IMR-90 (cell line): ENCODE results near the gene SEPTIN8.
"Not testable (repeated sequence)": the region's sequence is repeated elsewhere in the genome, so short reads cannot be mapped to it uniquely, and the experiment has no call there.

Source experiments
- CEBPB ChIP-seq: IDR thresholded peaks from 2 replicates; pipeline ENCODE4 v1.6.1; 2012; ENCODE audit warnings: low read depth, low read length, improper control_type of control experiment
- FOS ChIP-seq: fragments of 150-350 bp; IDR thresholded peaks from 2 replicates; pipeline ENCODE4 v1.6.1; 2016; ENCODE audit warnings: low read depth, low read length
- POLR2A ChIP-seq: IDR thresholded peaks from 2 replicates; pipeline ENCODE4 v1.6.1; 2012; ENCODE audit warnings: mild to moderate bottlenecking, low read depth, low read length
- SMC3 ChIP-seq: fragments of 150-350 bp; IDR thresholded peaks from 2 replicates; pipeline ENCODE4 v1.6.1; 2016; ENCODE audit warnings: low read depth, mild to moderate bottlenecking, antibody characterized with exemption, low read length, moderate library complexity
- TF ChIP-seq, protein P1 (sequence below): conservative IDR thresholded peaks from 2 replicates; pipeline ENCODE4 v1.5.1; 2012; ENCODE audit warnings: mild to moderate bottlenecking, low read depth, low read length, improper control_type of control experiment

DNA sequence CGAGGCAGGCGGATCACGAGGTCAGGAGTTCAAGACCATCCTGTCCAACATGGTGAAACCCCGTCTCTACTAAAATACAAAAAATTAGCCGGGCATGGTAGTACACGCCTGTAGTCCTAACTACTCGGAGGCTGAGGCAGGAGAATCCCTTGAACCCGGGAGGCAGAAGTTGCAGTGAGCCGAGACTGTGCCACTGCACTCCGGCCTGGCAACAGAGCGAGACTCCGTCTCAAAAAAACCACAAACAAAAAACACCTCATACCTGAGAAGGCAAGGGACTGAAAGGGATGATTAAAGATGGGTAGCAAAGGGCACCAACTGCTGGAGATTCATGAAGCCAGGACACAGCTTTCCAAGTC, 29.7 kb upstream of the SEPTIN8 start:
- TF ChIP-seq, protein P1, sequence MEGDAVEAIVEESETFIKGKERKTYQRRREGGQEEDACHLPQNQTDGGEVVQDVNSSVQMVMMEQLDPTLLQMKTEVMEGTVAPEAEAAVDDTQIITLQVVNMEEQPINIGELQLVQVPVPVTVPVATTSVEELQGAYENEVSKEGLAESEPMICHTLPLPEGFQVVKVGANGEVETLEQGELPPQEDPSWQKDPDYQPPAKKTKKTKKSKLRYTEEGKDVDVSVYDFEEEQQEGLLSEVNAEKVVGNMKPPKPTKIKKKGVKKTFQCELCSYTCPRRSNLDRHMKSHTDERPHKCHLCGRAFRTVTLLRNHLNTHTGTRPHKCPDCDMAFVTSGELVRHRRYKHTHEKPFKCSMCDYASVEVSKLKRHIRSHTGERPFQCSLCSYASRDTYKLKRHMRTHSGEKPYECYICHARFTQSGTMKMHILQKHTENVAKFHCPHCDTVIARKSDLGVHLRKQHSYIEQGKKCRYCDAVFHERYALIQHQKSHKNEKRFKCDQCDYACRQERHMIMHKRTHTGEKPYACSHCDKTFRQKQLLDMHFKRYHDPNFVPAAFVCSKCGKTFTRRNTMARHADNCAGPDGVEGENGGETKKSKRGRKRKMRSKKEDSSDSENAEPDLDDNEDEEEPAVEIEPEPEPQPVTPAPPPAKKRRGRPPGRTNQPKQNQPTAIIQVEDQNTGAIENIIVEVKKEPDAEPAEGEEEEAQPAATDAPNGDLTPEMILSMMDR = not testable (repeated sequence)
- not testable (repeated sequence) for TF ChIP-seq SMC3, FOS, POLR2A, CEBPB
